ENCODE data around the gene SLC7A6OS.
"Not testable (repeated sequence)": the region's sequence is repeated elsewhere in the genome, so short reads cannot be mapped to it uniquely, and the experiment has no call there.

SLC7A6OS gene

DNA sequence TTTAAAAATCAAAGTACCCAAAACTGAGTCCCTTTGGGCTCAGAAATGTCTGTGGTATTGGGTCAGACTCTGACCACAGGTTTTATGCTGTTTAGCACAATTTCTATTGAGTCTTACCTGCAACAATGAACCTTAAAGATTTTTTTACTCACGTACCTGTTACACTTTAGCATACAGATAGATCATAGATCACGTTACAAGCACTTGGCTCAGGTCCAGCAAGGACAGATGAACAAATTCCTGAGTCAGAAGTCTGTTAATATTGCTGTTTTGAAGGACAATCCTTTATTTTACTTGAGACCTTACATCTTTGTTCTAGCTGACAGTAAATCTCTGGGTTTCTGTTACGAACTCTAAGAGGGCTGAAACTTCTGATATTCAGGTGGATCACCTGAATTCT, 12.8 kb downstream of the SLC7A6OS start:
- DNase-seq, result no peak

DNA sequence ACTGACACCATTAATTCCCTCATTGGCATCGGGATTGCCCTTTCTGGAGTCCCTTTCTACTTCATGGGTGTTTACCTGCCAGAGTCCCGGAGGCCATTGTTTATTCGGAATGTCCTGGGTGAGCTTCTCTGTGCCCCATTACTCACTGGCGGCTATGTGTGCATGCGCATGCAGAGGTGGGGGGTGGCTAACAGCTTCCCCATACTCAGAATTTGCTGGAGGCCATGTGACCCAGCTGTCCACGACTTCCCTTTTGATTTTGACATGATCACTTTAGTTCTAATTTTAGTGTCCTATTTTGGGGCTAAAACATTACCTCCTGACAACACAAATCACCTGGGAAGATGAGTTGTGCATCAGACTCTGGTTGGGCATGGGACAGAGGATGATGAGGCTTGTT, 14.1 kb downstream of the SLC7A6OS start:
- DNase-seq, result no peak

DNA sequence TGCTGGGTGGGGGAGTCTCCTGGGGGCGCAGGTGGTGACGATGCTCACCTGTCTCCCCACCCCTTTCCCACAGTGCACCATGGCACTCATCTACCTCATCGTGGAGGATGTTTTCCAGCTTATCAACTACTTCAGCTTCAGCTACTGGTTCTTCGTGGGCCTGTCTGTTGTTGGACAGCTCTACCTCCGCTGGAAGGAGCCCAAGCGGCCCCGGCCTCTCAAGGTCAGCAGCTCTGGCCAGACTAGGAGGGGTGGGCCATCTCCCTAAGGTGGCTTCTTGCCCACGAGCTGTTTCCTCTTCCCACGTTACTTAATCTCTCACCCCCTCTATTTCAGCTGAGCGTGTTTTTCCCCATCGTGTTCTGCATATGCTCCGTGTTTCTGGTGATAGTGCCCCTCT, 14.5 kb downstream of the SLC7A6OS start:
- DNase-seq, result no peak

DNA sequence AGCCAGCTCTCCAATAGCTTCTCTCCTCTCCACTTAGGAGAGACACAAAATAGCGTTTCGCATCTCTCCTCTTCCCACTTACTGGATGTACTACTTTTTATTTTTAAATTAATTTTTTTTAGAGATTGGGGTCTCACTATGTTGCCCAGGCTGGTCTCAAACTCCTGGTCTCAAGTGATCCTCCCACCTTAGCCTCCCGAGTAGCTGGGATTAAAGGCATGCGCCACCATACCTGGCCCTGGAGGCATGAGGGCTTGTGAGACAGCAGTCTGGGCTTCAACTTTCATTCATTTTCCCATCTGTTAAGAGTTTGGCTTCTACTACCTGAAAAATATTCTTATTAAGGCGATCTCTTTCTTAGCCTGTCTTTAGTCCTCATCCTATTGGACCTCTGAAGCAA, 18.3 kb downstream of the SLC7A6OS start:
- DNase-seq, result no peak

DNA sequence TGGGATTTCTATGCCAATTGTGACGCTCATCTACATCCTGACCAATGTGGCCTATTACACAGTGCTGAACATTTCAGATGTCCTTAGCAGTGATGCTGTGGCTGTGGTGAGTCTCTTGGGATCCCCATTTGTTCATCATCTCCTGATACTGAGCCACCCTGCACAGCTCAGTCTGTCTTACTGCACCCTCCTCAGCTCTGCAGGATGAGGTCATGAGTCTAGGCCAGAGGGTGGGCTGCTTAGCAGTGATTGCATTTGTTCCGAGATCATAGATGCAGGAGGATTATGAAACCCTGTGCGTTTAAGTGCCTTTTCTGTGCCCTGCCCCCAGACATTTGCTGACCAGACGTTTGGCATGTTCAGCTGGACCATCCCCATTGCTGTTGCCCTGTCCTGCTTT, 19.5 kb downstream of the SLC7A6OS start:
- no peak for DNase-seq

DNA sequence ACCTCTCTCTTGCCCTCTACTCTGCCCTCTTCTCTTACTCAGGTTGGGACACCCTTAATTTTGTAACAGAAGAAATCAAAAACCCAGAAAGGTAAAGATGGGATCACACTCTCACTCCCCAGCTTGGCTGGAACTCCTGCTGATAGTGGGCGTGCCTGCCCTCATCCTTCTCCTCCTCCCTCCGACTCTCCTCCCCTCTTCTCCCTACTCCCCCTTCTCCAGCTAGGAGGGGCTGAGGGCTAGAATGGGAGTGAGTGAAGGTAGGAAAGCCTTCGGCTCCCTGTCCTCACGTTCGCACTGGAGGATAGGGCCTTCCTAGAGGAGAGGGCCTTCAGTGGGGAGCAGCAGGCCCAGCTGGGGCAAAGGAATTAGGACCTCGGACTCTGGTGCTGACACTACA, 20.3 kb downstream of the SLC7A6OS start:
- no peak for DNase-seq

DNA sequence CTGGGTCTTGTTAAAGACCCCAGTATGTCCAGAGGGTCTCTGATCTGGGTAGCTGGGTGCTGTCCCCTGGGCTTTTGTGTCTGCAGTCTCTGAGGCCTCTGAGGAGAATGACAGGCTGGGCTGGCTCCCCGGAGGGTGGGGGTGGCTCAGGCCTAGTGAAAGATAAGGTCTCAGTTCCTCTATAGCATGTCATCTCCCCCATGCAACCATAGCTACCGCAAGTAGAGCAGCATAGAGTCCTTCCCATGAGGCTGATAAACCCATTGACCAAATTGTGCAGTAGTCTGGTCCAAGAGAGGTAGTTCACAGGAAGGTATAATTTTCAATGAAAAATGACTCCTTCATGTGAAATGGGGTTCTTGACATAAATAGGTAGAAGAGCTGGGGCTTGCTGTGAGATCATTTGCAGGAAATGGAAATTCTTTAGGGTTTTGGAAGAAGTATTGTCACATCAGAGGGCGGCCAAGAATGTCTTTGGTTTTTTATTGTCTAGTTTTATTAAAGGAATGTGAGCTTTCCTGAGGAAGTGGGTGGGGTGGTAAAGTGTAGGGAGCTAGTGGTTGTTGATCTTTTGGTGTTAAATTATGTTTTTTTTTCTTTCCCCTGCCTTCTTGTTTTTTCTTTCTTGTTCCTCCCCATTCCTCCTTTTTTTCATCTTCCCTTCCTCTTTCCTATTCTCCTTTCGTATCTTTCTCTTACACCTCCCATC, 21.0 kb downstream of the SLC7A6OS start:
- DNase-seq, result no peak

DNA sequence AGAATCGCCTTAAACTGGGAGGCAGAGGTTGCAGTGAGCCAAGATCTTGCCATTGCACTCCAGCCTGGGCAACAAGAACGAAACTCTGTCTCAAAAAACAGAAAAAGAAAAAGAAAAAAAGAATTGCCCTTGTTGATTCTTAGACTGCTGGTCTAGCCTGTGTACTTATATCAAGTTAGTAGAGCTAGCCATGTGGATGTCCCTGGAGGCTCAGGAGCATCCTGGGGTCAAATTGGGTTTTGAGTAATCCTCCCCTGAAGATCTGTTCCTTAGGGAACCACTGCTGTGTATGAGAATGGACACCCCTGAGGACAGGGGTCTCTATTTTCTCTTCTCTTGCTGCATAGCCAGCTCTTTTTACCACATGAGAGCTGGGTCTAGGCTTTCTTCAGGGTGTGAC, 21.5 kb downstream of the SLC7A6OS start:
- no peak for DNase-seq

DNA sequence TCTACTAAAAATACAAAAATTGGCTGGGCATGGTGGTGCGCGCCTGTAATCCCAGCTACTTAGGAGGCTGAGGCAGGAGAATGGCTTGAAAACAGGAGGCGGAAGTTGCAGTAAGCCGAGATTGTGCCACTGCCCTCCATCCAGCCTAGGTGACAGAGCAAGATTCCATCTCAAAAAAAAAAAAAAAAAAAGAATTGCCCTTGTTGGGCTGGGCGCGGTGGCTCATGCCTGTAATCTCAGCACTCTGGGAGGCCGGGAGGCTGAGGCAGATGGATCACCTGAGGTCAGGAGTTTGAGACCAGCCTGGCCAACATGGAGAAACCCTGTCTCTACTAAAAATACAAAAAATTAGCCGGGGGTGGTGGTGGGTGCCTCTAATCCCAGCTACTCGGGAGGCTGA, 21.9 kb downstream of the SLC7A6OS start:
- not testable (repeated sequence) for DNase-seq

DNA sequence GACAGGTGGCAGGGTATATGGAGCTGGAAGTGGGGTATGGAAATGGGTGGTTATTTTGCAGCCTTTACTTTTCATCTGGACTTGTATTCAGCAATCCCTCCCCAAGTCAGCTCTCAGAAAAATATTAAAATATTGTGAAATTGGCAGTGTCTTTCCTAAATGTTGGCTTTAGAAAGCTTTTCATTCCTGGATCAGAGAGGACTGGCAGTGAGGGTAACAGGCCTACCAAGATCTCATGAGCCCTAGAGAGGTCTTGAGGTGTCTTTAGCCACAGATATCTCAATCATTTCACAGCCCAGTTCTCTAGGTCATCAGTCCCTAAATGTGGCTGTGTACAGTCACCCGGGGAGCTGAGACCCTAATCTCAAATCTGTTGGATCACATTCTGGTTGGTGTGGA, 22.5 kb downstream of the SLC7A6OS start:
- DNase-seq, result no peak

DNA sequence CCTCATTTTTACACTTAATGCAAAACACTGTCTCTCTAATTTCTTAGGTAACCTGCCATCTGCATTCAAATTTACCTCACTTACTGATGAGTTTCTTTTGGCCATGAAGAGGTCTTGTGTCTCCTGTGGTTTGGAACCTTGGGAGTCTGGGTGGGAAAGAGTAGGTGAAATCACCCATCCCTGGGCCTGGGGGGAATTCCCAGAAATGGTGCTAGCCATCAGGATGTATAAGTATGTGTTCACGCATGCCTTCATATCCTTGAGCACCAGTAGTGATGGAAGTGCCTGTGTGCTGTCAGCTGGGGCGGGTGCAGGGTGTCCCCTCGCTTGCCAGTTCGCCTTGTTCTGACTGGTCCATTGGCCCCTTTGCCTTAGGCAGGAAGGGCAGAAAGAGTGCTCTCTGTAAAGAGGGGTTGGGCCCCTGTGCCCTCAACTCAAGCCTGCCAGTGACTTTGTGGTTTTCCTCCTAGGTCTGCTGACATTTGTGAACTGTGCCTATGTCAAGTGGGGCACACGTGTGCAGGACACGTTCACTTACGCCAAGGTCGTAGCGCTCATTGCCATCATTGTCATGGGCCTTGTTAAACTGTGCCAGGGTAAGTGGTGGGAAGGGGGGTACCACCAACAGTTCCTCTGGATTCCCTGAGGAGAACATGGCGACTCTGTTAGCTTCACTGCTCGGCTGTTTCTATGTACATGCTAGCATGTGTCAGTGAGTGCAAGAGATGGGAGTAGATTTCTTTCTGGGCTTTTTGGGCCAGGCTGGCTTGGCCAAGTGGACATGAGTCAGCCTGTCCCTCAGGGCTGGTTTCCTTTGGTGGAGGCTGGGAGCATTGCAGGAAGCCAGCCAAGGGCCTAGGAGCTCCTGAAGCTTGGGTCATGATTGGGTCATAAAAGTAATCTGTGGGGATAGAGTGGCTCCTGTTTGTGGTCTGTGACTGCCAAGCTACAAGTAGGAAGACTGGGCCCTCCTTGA, 23.2 kb downstream of the SLC7A6OS start:
- no peak for DNase-seq

DNA sequence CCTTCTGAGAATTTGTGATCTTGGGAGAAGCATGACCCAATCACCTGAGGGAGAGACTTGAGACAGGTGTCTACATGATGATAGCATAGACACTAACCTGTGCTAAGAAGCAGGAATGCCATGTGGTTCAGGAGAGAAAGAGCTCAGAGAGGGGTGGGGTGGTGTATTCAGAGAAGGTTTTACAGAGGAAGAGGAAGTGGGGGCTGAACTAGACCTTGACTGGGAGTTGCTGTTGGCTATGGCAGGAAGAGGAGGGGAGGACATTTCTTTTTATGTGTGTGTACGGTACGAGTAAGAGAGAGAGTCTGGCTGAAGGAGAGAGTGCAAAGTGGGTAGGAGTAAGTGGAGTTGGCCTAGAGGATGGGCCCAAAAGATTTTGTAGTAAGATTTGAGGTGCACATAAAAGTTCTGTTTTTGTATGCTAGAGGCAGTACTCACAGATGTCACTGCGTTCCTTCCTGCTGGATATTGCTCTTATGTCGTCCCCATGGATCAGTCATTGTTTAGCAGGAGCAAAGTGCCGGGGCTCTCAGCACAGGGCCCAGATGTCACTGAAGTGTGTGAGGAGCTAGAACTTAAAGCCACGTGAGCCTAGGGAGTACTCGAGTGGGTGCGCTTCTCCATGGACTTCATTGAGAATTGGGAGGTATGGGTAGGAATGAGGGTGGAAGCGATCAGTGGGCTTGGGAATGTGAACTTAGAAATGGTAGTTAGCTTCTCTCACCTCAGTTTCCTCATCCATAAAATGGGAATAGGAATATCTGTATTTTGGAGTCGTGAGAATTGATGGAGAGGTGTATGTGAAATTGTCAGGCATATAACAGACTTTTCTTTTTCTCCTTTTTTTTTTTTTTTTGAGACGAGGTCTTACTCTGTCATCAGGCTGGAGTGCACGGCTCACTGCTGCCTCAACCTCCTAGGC, 24.3 kb downstream of the SLC7A6OS start:
- DNase-seq, result no peak

DNA sequence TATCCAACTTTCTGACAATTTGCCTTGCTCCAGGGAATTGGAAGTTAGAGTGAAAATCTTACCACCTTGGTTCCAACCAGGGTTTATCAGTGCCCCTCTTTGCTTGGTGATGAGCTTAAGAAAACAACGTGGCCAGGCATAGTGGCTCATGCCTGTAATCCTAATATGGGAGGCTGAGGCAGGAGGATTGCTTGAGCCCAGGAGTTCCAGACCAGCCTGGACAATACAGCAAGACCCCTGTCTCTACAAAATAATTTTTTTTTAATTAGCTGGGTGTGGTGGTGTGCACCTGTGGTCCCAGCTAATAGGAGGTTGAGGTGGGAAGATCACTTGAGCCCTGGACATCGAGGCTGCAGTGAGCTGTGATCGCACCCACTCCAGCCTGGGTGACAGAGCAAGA, 25.1 kb downstream of the SLC7A6OS start:
- no peak for DNase-seq

DNA sequence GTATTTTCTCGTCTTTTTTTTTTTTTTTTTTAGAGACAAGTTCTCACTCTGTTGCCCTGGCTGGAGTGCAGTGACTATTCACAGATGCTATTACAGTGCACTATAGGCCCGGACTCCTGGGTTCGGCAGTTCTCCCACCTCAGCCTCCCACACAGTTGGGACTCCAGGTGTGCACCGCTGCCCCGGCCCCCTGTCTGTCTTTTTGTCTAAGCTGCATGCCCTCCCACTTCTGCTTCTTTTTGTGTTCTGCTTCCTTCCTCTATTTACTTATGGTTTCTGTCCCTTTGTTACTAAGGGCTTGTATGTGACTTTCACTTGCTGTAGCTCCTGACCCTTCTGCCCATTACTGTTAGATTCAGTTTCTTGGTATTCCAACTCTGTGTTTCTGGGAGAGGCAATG, 25.9 kb downstream of the SLC7A6OS start:
- DNase-seq, result no peak

DNA sequence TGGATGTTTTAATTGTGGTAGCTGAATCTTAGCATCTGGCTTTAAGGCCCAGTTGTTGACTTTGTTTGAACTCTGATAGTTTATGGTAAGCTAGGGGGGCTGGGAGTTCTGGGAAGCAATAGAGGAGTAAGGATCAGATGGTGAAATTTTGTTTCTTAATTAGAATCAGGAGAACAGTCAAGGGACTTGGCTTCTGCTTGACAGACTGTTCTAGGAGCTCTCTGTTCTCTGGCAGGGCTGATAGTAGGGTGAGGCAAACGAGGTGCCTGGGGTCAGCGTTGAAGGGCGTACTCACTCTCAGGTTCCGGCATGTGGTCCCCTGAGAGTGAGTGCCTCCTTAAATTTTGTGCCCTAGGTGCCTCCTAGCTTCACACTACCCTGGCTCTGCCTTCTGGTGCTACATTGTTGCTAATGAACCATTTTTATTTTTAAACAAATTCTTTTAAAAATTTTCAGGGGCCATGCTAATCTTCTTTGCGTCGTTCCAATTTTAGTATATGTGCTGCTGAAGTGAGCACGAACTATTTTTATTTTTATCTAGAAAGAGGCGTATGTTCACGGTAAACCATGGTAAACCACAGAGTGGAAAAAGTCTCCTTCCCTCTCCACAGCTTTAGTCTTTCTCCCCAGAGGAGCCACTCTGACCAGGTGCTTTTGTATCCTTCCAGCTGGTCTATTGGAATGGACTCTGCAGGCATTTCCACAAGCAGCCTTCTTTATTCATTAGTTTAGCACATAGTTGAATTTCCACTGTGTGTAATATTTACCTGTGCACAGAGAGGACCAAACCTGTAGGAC, 26.7 kb downstream of the SLC7A6OS start:
- no peak for DNase-seq

DNA sequence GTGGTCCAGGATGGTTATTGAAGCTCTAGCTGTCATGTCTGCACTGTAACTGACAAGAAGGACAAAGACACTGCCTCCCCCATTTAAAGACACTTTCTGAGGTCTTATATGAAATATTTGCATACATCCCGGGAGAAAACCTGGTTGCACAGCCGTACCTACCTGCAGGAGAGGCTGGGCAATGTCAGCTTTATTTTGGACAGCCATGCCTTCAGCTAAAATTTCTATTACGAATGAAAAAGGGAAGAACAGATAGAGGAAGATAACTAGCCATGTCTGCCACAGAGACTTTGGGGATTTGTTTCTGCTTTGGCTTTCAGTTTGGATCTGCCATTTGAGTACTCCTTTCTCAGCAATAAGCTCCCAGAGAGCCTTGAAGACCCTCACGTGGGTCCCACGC, 27.4 kb downstream of the SLC7A6OS start:
- DNase-seq, result no peak

DNA sequence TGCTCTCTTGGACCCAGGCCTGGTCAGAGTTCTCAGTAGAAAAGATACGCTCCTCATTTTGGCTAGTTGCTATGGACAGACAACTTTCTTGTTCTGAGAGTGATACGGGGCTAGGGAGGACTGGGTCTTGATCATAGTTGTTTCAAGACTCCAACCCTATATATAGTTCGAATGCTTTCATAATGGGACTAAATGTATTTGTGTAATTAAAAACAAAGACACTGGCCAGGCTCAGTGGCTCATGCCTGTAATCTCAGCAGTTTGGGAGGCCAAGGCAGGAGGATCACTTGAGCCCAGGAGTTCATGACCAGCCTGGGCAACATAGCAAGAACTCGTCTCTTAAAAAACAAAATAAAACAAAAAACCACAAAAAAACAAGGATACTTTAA, 28.7 kb downstream of the SLC7A6OS start:
- DNase-seq, result no peak

DNA sequence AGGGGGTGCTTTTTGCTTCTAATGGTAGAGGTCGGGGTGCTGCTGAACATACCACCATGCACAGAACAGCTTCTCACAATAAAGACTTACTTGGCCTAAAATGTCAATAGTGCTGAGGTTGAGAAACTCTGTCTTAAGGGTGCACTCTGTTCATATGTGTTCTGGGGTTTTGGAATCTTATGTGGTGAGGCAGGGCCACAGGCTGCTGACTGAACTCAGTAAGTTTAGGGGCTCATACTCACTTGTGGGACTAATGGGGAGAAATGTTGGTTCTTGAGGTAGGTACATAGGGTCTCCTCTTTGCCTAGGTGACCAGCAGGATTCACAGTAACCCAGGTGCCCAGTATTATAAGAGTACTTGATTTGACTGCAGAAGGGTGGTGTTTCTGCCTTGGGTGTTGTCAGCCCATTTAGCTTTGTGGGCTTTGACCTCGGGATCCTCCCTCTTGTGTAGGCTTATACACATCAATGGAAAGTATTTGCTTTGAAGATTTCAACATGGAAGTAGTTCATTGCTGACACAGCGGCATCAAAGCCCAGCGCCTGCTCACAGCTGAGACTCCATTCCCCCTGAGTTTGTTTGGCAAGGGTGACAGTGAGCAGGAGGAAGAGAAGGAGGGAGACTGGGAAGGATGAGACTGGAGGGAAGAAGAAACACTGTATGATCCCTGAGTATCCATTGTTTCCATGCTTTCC, 29.2 kb downstream of the SLC7A6OS start:
- no peak for DNase-seq

DNA sequence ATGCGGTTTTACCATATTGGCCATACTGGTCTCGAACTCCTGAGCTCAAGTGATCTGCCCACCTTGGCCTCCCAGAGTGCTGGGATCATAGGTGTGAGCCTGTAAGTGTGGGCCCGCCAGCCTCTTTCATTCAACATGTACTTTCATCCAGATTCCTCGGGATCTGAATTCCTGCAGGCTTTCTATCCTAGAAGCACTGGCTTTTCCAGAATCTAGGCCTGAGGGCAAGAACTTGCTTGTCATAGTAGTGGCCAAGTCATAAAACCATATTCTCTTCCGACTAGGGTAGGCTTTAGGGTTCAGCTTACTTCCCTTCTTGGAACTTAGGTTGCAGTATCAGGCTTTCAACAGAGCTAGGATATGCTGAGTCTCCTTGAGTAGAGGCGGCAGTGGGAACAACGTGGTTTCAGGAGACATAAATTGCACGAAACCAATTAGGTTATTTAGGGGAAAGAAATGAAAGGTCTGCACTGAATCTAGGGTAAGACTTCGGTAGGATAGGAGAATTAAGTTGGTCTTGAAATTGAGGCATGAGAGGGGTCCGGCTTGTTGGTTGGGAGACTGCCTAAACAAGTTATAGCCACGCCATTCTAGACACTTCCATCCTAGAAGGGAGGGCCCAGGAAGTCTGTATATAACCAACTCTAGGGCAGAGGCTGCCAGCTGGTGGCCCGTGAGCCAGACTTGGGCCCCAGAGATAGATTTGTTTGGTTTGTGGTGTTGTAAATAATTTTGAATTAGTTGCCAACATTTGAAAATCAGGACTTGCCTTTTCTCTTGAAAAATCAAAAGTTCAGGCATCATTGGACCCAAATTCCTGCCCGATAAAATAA, 30.8 kb downstream of the SLC7A6OS start:
- DNase-seq, result no peak

DNA sequence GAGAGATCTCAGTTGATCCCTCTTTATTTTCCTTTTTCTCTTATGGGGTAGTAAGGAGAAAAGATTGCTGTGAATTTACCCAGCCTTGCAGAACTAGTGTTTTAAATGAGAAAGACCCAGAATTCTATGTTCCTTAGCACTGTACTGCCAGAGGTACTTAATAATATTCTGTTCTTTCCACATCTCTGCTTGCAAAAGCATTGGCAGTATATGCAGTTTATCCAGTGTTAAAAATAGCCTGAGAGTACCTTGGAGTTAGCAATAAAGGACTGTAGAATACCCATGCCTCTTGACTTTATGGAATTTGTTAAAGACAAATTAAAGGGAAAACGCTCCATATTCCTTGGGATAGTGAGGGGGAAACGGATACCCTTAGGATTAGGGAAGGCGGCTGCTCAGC, 34.5 kb downstream of the SLC7A6OS start:
- DNase-seq, result no peak
